Fibroblast of skin of abdomen (primary cell): ENCODE measurements around the gene VWA5B1.

Experiments used
- DNase-seq: peaks from one replicate; pipeline ENCODE4 v3.0.0-alpha.2; 2013

Gene VWA5B1

GRCh38 chr1:20350421-20350820, 59.7 kb downstream of the VWA5B1 start:
- DNase-seq = no peak

- DNase-seq = no peak
Observed at GRCh38 chr1:20351911-20352701, 61.4 kb downstream of the VWA5B1 start.

GRCh38 chr1:20353836-20354235, 63.2 kb downstream of the VWA5B1 start:
- no peak for DNase-seq

- DNase-seq = no peak
Observed at GRCh38 chr1:20354610-20355009, 63.9 kb downstream of the VWA5B1 start.

GRCh38 chr1:20355101-20355827, 64.6 kb downstream of the VWA5B1 start:
- no peak for DNase-seq

- DNase-seq = no peak
Observed at GRCh38 chr1:20355828-20356735, 65.4 kb downstream of the VWA5B1 start.

GRCh38 chr1:20356850-20357459, 66.3 kb downstream of the VWA5B1 start:
- DNase-seq = no peak

GRCh38 chr1:20357796-20358195, 67.1 kb downstream of the VWA5B1 start:
- DNase-seq = no peak

GRCh38 chr1:20358761-20359263, 68.1 kb downstream of the VWA5B1 start:
- DNase-seq = no peak

GRCh38 chr1:20359451-20360330, 69.0 kb downstream of the VWA5B1 start:
- DNase-seq = no peak

- no peak for DNase-seq
Observed at GRCh38 chr1:20361401-20361800, 70.7 kb downstream of the VWA5B1 start.

- peak; percentile 50 for DNase-seq
Observed at GRCh38 chr1:20361805-20362381, 71.2 kb downstream of the VWA5B1 start.

GRCh38 chr1:20362856-20363255, 72.2 kb downstream of the VWA5B1 start:
- DNase-seq = no peak

GRCh38 chr1:20365421-20366055, 74.9 kb downstream of the VWA5B1 start:
- DNase-seq = no peak

GRCh38 chr1:20366056-20366462, 75.4 kb downstream of the VWA5B1 start:
- no peak for DNase-seq

- no peak for DNase-seq
Observed at GRCh38 chr1:20366463-20367115, 75.9 kb downstream of the VWA5B1 start.

GRCh38 chr1:20367116-20367585, 76.5 kb downstream of the VWA5B1 start:
- DNase-seq = peak; percentile 39

- no peak for DNase-seq
Observed at GRCh38 chr1:20367626-20368025, 77.0 kb downstream of the VWA5B1 start.

- no peak for DNase-seq
Observed at GRCh38 chr1:20368866-20369470, 78.3 kb downstream of the VWA5B1 start.
